ENCODE measurements around the gene RAB3GAP2. TPM values are rescaled to one million over a fixed set of nuclear protein-coding genes. Genes with fewer than 3 reads are reported as not detected.

Gene RAB3GAP2
- total RNA-seq, 1 experiment from 2014 or later = 64.3 TPM

DNA sequence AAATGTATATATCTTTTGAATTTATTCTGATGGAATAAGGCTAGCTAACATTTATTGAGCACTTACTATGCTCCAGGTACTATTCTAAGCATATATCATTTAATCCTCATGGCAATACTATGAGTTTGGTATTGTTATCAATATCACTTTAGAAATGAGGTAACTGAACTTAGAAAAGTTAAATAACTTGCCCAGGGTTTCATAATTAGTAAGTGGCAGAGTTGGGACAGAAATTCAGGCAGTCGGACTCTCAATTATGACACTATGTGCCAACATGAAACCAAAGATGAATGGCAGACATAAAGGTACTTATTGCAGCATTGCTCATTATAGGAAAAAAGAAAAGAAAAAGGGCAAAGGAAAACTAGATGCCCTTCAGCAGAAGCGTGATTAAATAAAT lies 48.2 kb downstream of the RAB3GAP2 start (continued):
- TF ChIP-seq, protein P1, sequence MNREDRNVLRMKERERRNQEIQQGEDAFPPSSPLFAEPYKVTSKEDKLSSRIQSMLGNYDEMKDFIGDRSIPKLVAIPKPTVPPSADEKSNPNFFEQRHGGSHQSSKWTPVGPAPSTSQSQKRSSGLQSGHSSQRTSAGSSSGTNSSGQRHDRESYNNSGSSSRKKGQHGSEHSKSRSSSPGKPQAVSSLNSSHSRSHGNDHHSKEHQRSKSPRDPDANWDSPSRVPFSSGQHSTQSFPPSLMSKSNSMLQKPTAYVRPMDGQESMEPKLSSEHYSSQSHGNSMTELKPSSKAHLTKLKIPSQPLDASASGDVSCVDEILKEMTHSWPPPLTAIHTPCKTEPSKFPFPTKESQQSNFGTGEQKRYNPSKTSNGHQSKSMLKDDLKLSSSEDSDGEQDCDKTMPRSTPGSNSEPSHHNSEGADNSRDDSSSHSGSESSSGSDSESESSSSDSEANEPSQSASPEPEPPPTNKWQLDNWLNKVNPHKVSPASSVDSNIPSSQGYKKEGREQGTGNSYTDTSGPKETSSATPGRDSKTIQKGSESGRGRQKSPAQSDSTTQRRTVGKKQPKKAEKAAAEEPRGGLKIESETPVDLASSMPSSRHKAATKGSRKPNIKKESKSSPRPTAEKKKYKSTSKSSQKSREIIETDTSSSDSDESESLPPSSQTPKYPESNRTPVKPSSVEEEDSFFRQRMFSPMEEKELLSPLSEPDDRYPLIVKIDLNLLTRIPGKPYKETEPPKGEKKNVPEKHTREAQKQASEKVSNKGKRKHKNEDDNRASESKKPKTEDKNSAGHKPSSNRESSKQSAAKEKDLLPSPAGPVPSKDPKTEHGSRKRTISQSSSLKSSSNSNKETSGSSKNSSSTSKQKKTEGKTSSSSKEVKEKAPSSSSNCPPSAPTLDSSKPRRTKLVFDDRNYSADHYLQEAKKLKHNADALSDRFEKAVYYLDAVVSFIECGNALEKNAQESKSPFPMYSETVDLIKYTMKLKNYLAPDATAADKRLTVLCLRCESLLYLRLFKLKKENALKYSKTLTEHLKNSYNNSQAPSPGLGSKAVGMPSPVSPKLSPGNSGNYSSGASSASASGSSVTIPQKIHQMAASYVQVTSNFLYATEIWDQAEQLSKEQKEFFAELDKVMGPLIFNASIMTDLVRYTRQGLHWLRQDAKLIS (CRISPR knock-in tag; IDR thresholded peaks at IDR 0.05; ENCODE audit: borderline replicate concordance) = no peak
- TF ChIP-seq MYBL2 (CRISPR knock-in tag; IDR thresholded peaks at IDR 0.05) = no peak
- TF ChIP-seq ZNF263 (CRISPR knock-in tag; IDR thresholded peaks at IDR 0.05; ENCODE audit: low read depth) = no peak
- TF ChIP-seq TCF7 (CRISPR knock-in tag; IDR thresholded peaks at IDR 0.05; ENCODE audit: low read depth) = no peak
- TF ChIP-seq, protein P2, sequence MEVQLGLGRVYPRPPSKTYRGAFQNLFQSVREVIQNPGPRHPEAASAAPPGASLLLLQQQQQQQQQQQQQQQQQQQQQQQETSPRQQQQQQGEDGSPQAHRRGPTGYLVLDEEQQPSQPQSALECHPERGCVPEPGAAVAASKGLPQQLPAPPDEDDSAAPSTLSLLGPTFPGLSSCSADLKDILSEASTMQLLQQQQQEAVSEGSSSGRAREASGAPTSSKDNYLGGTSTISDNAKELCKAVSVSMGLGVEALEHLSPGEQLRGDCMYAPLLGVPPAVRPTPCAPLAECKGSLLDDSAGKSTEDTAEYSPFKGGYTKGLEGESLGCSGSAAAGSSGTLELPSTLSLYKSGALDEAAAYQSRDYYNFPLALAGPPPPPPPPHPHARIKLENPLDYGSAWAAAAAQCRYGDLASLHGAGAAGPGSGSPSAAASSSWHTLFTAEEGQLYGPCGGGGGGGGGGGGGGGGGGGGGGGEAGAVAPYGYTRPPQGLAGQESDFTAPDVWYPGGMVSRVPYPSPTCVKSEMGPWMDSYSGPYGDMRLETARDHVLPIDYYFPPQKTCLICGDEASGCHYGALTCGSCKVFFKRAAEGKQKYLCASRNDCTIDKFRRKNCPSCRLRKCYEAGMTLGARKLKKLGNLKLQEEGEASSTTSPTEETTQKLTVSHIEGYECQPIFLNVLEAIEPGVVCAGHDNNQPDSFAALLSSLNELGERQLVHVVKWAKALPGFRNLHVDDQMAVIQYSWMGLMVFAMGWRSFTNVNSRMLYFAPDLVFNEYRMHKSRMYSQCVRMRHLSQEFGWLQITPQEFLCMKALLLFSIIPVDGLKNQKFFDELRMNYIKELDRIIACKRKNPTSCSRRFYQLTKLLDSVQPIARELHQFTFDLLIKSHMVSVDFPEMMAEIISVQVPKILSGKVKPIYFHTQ (CRISPR knock-in tag; IDR thresholded peaks at IDR 0.05) = no peak
- no peak for TF ChIP-seq ZNF281 (CRISPR knock-in tag; IDR thresholded peaks at IDR 0.05)
- TF ChIP-seq ETV6 (CRISPR knock-in tag; IDR thresholded peaks at IDR 0.05) = no peak
- no peak for TF ChIP-seq NR1H2 (CRISPR knock-in tag; IDR thresholded peaks at IDR 0.05)
- TF ChIP-seq, protein P3, sequence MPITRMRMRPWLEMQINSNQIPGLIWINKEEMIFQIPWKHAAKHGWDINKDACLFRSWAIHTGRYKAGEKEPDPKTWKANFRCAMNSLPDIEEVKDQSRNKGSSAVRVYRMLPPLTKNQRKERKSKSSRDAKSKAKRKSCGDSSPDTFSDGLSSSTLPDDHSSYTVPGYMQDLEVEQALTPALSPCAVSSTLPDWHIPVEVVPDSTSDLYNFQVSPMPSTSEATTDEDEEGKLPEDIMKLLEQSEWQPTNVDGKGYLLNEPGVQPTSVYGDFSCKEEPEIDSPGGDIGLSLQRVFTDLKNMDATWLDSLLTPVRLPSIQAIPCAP (CRISPR knock-in tag; IDR thresholded peaks at IDR 0.05) = no peak
- no peak for TF ChIP-seq RELA (CRISPR knock-in tag; IDR thresholded peaks at IDR 0.05; ENCODE audit: borderline replicate concordance)

DNA sequence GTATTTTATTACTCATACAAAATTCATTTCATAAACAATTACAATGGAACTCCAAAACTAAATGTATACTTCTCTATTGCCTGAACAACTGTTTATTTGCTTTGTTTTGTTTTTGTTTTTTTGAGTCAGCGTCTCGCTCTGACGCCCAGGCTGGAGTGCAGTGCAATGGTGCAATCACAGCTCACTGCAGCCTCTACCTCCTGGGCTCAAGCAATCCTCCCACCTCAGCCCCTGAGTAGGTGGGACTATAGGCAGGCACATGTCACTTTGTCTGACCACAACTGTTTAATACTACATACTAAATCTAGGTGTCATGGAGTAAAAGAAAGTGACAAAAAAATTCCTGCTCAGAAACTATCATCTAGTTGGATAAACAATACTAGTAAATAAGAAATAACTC lies 49.3 kb downstream of the RAB3GAP2 start:
- H3K4me3 Mint-ChIP-seq = no peak overlapping the region
- H3K9me3 Mint-ChIP-seq = no peaks in the 10 kb centered on the region
- H3K27me3 Mint-ChIP-seq (ENCODE audit: low read depth) = no peaks in the 10 kb centered on the region
- POLR2A ChIA-PET = no interaction called here
- CTCF ChIA-PET = interaction anchor here (0.6 kb wide), 1 partner anchor 9 kb away, joined by 3 read pairs; no protein-coding TSS in a partner anchor
- H3K36me3 Mint-ChIP-seq = no peaks in the 10 kb centered on the region; the same call in 1 of the 2 replicates
- no peak for ATAC-seq
- 0 out of 2 replicates have a peak overlapping the region, but pooled peaks have one; percentile 58 for H3K27ac Mint-ChIP-seq
- TF ChIP-seq ZNF396 (CRISPR knock-in tag; IDR thresholded peaks at IDR 0.05; ENCODE audit: borderline replicate concordance) (no peak), FOXK1 (CRISPR knock-in tag; IDR thresholded peaks at IDR 0.05) (no peak), NR2C2 (CRISPR knock-in tag; IDR thresholded peaks at IDR 0.05) (no peak), FOXJ3 (CRISPR knock-in tag; IDR thresholded peaks at IDR 0.05; ENCODE audit: borderline replicate concordance) (no peak), ZNF263 (CRISPR knock-in tag; IDR thresholded peaks at IDR 0.05; ENCODE audit: low read depth) (no peak), IRF2 (CRISPR knock-in tag; IDR thresholded peaks at IDR 0.05; ENCODE audit: borderline replicate concordance, low read depth) (no peak), GABPB1 (CRISPR knock-in tag; IDR thresholded peaks at IDR 0.05) (no peak), SMAD4 (CRISPR knock-in tag; IDR thresholded peaks at IDR 0.05) (no peak), JAZF1 (CRISPR knock-in tag; IDR thresholded peaks at IDR 0.05) (no peak), GTF2I (CRISPR knock-in tag; conservative IDR thresholded peaks at IDR 0.05) (no peak), SOX15 (CRISPR knock-in tag; IDR thresholded peaks at IDR 0.05) (no peak), HMGXB4 (CRISPR knock-in tag; IDR thresholded peaks at IDR 0.05) (no peak)
- H3K4me1 Mint-ChIP-seq = peaks cover 55% of the 10 kb centered on the region
- DNase-seq (ENCODE audit: low spot score) = no peak
